Caco-2 (cell line): ENCODE results near the gene DCAF11. TPM values are rescaled to one million over a fixed set of nuclear protein-coding genes. Genes with fewer than 3 reads are reported as not detected.

Experiments
- BruUV-seq: library from RNA; stranded (reverse); fragments of 400-500 nt; replicated peaks from 2 replicates; lab custom pipeline; 2021; lab: Mats Ljungman, UMichigan
- CTCF ChIA-PET: fragments of 300-600 bp; sonication (Branson Sonifier 250); formaldehyde crosslinking; loops from one replicate; lab custom pipeline; 2022; ENCODE audit warnings: antibody characterized with exemption; lab: Charles Lee
- POLR2A ChIA-PET: fragments of 300-600 bp; sonication (Branson Sonifier 250); formaldehyde crosslinking; loops from one replicate; lab custom pipeline; 2022; ENCODE audit warnings: antibody characterized with exemption; lab: Charles Lee
- DNase-seq, 2 experiments: peaks; one replicate each; pipeline versions ENCODE4 v3.0.0 to v3.0.0-alpha.2; 2020 to 2022
- H3K27me3 ChIP-seq: replicated peaks from 2 replicates; pipeline ENCODE4 v1.6.0; 2011; ENCODE audit warnings: low read length; ENCODE audit not compliant: control insufficient read depth, insufficient read depth
- H3K36me3 ChIP-seq: 2 replicates; pipeline ENCODE4 v1.5.1; 2011; ENCODE audit warnings: low read length; ENCODE audit not compliant: control insufficient read depth, insufficient read depth
- H3K4me1 ChIP-seq: fragments of 250-450 bp; sonication (Bioruptor Pico); 2 replicates; pipeline ENCODE4 v1.5.1; 2020; ENCODE audit warnings: mild to moderate bottlenecking
- H3K4me3 ChIP-seq: 2 replicates; pipeline ENCODE4 v1.5.1; 2011; ENCODE audit warnings: low read depth, mild to moderate bottlenecking, control low read depth, low read length
- H3K9me3 ChIP-seq: fragments of 250-450 bp; sonication (Bioruptor Pico); 2 replicates; pipeline ENCODE4 v1.5.1; 2020; ENCODE audit warnings: mild to moderate bottlenecking, moderate library complexity
- H3K27ac Mint-ChIP-seq: one replicate; pipeline ENCODE4 v1.8.0; 2022; ENCODE audit warnings: mixed read lengths; ENCODE audit not compliant: unreplicated experiment
- H3K27me3 Mint-ChIP-seq: one replicate; pipeline ENCODE4 v1.8.0; 2022; ENCODE audit warnings: mixed read lengths; ENCODE audit not compliant: insufficient read depth, unreplicated experiment
- H3K36me3 Mint-ChIP-seq: one replicate; pipeline ENCODE4 v1.8.0; 2022; ENCODE audit warnings: mild to moderate bottlenecking, mixed read lengths; ENCODE audit not compliant: insufficient read depth, unreplicated experiment
- H3K4me1 Mint-ChIP-seq: one replicate; pipeline ENCODE4 v1.8.0; 2022; ENCODE audit warnings: low read depth, mixed read lengths; ENCODE audit not compliant: unreplicated experiment
- H3K4me3 Mint-ChIP-seq: one replicate; pipeline ENCODE4 v1.8.0; 2022; ENCODE audit warnings: mild to moderate bottlenecking, moderate library complexity, mixed read lengths; ENCODE audit not compliant: unreplicated experiment
- H3K9me3 Mint-ChIP-seq: one replicate; pipeline ENCODE4 v1.8.0; 2022; ENCODE audit warnings: mixed read lengths; ENCODE audit not compliant: unreplicated experiment
- intact Hi-C: fragments of 100-400 bp; cut with micrococcal nuclease; formaldehyde crosslinking; loops from one replicate; pipeline ENCODE4 v1.10.0; 2022; ENCODE audit not compliant: unreplicated experiment
- total RNA-seq: library from RNA; stranded (reverse); gene quantifications from 2 replicates; pipeline ENCODE4 v1.2.3, GENCODE V29; 2022
- TF ChIP-seq, protein P1 (sequence below), 2 experiments: fragments of 200-600 bp in 1 of 2; IDR thresholded peaks; 1 replicate in 1 of 2; 2 replicates in 1 of 2; pipeline versions ENCODE4 v1.5.1 to v1.8.0; 2011 to 2022; ENCODE audit warnings: antibody characterized with exemption in 1 of 2, control low read depth in 1 of 2, inconsistent platforms in 1 of 2, low read depth in 1 of 2, low read length in 1 of 2, mild to moderate bottlenecking in 1 of 2, moderate library complexity in 1 of 2; ENCODE audit not compliant: insufficient read depth in 1 of 2, severe bottlenecking in 1 of 2, unreplicated experiment in 1 of 2

DCAF11 gene
- total RNA-seq, 1 experiment from 2014 or later, result 65.9 TPM

DNA sequence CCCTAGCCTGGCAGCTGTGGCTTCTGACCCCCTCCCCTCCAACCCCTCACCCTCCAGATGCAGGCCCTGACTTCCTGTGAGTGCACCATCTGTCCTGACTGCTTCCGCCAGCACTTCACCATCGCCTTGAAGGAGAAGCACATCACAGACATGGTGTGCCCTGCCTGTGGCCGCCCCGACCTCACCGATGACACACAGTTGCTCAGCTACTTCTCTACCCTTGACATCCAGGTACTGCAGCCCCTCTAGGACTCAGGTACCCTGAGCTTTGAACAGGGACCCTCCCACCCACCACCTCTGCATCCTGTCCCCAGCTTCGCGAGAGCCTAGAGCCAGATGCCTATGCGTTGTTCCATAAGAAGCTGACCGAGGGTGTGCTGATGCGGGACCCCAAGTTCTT, 40.5 kb downstream of the DCAF11 start:
- intact Hi-C loops, result no loop called here
- H3K36me3 ChIP-seq, result peaks cover 1% of the 10 kb centered on the region; the same call in 1 of the 2 replicates
- Mint-ChIP-seq H3K4me3 (no peak overlapping the region), H3K36me3 (peaks cover 63% of the 10 kb centered on the region), H3K9me3 (no peaks in the 10 kb centered on the region), H3K27me3 (no peaks in the 10 kb centered on the region), H3K4me1 (no peaks in the 10 kb centered on the region), H3K27ac (no peak overlapping the region)
- no peak for DNase-seq
- no peak overlapping the region for H3K4me3 ChIP-seq
- no peaks in the 10 kb centered on the region; the same call in 1 of the 2 replicates for H3K4me1 ChIP-seq
- ChIA-PET CTCF (no interaction called here), POLR2A (interaction anchor here (0.7 kb wide), 1 partner anchor 116 kb away, joined by 3 read pairs; the partner anchor contains the start of gene RABGGTA)
- H3K9me3 ChIP-seq, result no peaks in the 10 kb centered on the region
- TF ChIP-seq, protein P1, sequence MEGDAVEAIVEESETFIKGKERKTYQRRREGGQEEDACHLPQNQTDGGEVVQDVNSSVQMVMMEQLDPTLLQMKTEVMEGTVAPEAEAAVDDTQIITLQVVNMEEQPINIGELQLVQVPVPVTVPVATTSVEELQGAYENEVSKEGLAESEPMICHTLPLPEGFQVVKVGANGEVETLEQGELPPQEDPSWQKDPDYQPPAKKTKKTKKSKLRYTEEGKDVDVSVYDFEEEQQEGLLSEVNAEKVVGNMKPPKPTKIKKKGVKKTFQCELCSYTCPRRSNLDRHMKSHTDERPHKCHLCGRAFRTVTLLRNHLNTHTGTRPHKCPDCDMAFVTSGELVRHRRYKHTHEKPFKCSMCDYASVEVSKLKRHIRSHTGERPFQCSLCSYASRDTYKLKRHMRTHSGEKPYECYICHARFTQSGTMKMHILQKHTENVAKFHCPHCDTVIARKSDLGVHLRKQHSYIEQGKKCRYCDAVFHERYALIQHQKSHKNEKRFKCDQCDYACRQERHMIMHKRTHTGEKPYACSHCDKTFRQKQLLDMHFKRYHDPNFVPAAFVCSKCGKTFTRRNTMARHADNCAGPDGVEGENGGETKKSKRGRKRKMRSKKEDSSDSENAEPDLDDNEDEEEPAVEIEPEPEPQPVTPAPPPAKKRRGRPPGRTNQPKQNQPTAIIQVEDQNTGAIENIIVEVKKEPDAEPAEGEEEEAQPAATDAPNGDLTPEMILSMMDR (IDR thresholded peaks at IDR 0.05; ENCODE audit: insufficient read depth in 1 of 2, low read depth in 1 of 2, low read length in 1 of 2, severe bottlenecking in 1 of 2, unreplicated experiment in 1 of 2), result no peak
- no TSS peak for BruUV-seq
- no peaks in the 10 kb centered on the region for H3K27me3 ChIP-seq

DNA sequence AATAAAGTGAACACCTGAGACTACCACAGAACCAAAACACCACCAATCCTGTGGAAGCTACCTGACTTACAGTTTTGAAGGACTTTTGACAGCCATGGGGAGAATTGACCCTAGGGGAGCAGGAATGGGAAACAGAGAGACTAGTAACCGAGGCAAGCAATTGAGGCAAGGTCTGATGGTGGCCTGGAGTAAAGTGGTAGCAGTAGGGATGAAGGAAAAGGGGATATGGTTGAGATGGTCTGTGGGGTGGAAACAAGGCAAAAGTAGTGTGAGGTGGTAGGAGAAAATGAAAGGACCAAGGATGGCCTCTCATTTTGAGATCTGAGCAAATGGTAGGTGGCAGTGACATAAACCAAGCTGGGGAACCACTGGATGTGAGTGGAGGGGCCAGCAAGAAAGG, 42.3 kb downstream of the DCAF11 start:
- no peaks in the 10 kb centered on the region for H3K27me3 ChIP-seq
- H3K4me1 ChIP-seq, result peaks cover 8% of the 10 kb centered on the region
- peaks cover 2% of the 10 kb centered on the region; the same call in 1 of the 2 replicates for H3K36me3 ChIP-seq
- no peaks in the 10 kb centered on the region for H3K9me3 ChIP-seq
- H3K4me1 Mint-ChIP-seq, result peaks cover 6% of the 10 kb centered on the region
- CTCF ChIA-PET, result no interaction called here
- no peak overlapping the region for H3K4me3 Mint-ChIP-seq
- H3K4me3 ChIP-seq, result no peak overlapping the region
- intact Hi-C loops, result no loop called here
- H3K27ac Mint-ChIP-seq, result no peak overlapping the region
- peaks cover 58% of the 10 kb centered on the region for H3K36me3 Mint-ChIP-seq
- no TSS peak for BruUV-seq
- TF ChIP-seq, protein P1 (IDR thresholded peaks at IDR 0.05; ENCODE audit: insufficient read depth in 1 of 2, low read depth in 1 of 2, low read length in 1 of 2, severe bottlenecking in 1 of 2, unreplicated experiment in 1 of 2), result no peak
- DNase-seq, result no peak
- POLR2A ChIA-PET, result no interaction called here
- no peaks in the 10 kb centered on the region for H3K27me3 Mint-ChIP-seq
- H3K9me3 Mint-ChIP-seq, result no peaks in the 10 kb centered on the region

DNA sequence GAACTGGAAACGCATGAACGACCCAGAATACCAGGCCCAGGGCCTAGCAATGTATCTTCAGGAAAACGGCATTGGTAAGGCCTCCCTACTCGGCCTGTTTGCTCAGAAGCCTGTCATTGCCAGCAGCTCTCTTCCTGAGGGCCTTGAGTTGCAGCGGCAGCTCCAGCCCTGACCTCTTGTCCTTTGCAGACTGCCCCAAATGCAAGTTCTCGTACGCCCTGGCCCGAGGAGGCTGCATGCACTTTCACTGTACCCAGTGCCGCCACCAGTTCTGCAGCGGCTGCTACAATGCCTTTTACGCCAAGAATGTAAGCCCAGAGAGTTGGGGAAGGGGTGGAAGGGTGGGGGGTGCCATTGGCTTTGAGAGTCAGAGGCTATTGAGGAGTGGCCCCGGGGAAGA, 42.8 kb downstream of the DCAF11 start:
- TF ChIP-seq, protein P1 (IDR thresholded peaks at IDR 0.05; ENCODE audit: insufficient read depth in 1 of 2, low read depth in 1 of 2, low read length in 1 of 2, severe bottlenecking in 1 of 2, unreplicated experiment in 1 of 2), result no peak
- BruUV-seq, result no TSS peak
- ChIA-PET POLR2A (interaction anchor here (0.8 kb wide), 1 partner anchor 43 kb away, joined by 4 read pairs; the partner anchor contains the start of genes DCAF11 and NRL), CTCF (no interaction called here)
- H3K36me3 Mint-ChIP-seq, result peaks cover 53% of the 10 kb centered on the region
- Histone ChIP-seq H3K4me3 (no peak overlapping the region), H3K9me3 (no peaks in the 10 kb centered on the region), H3K4me1 (peaks cover 12% of the 10 kb centered on the region), H3K27me3 (no peaks in the 10 kb centered on the region), H3K36me3 (peaks cover 2% of the 10 kb centered on the region; the same call in 1 of the 2 replicates)
- H3K27me3 Mint-ChIP-seq, result no peaks in the 10 kb centered on the region
- no peak overlapping the region for H3K27ac Mint-ChIP-seq
- intact Hi-C loops, result no loop called here
- H3K4me3 Mint-ChIP-seq, result no peak overlapping the region
- H3K9me3 Mint-ChIP-seq, result no peaks in the 10 kb centered on the region
- DNase-seq, result no peak
- H3K4me1 Mint-ChIP-seq, result peaks cover 6% of the 10 kb centered on the region
